H1 (cell line): ENCODE data around the gene ATE1. TPM values are rescaled to one million over a fixed set of nuclear protein-coding genes. Genes with fewer than 3 reads are reported as not detected.

Experiments
- ATF3 ChIP-seq: IDR thresholded peaks from 2 replicates; pipeline ENCODE4 v1.6.1; 2011; ENCODE audit warnings: low read depth, mild to moderate bottlenecking, low read length; ENCODE audit not compliant: insufficient read depth
- EGR1 ChIP-seq: IDR thresholded peaks from 2 replicates; pipeline ENCODE4 v1.6.1; 2011; ENCODE audit warnings: low read depth, low read length, borderline replicate concordance
- KDM1A ChIP-seq: fragments of 200-600, 300-600 bp; sonication (generic); IDR thresholded peaks from 2 replicates; pipeline ENCODE4 v1.7.1; 2016; ENCODE audit warnings: mild to moderate bottlenecking, low read length, borderline replicate concordance
- TCF12 ChIP-seq: IDR thresholded peaks from 2 replicates; pipeline ENCODE4 v1.6.1; 2011; ENCODE audit warnings: low read depth, mild to moderate bottlenecking, low read length
- YY1 ChIP-seq: IDR thresholded peaks from 2 replicates; pipeline ENCODE4 v1.6.1; 2011; ENCODE audit warnings: low read depth, mild to moderate bottlenecking, low read length
- ZNF274 ChIP-seq: IDR thresholded peaks from 2 replicates; pipeline ENCODE4 v1.7.0; 2012; ENCODE audit warnings: low read length, borderline replicate concordance; ENCODE audit errors: extremely low read depth
- polyA plus RNA-seq, 7 experiments: library from polyadenylated mRNA; depleted of rRNA in 3 of 7; stranded (reverse) in 5 of 7; unstranded in 2 of 7; fragments of >200 nt in 5 of 7; fragments of 200-250 nt in 2 of 7; gene quantifications; 1 replicate in 5 of 7; 2 replicates in 1 of 7; 4 replicates in 1 of 7; pipeline versions ENCODE4 v1.2.1 to v1.2.3, GENCODE V29; 2011 to 2013; ENCODE audit warnings: missing spikeins in 2 of 7, mixed read lengths in 2 of 7
- total RNA-seq: library from RNA; stranded (reverse); fragmentation: NEBNext Ultra II Directional; extraction: Animal tissue kit (Norgen Biotek cat#: 25700); gene quantifications from 2 replicates; pipeline ENCODE4 v1.2.1, GENCODE V29; 2021

The ATE1 gene
- total and polyA plus RNA-seq, 2 of the 8 experiments (the other 6 are each of a cell fraction or from before 2014, with no cell fraction given): 8.8 to 26.9 TPM

- TF ChIP-seq YY1 (no peak), ATF3 (no peak), EGR1 (no peak), TCF12 (no peak), ZNF274 (no peak), KDM1A (no peak)
Observed at GRCh38 chr10:121952226-121952625, 24.4 kb upstream of the ATE1 start (continued).
